ENCODE results near the gene EBF3.

Gene EBF3

GRCh38 chr10:129848696-129849451 lies 115.2 kb downstream of the EBF3 start:
- no peak for DNase-seq (ENCODE audit: low read depth in 2 of 2)
- H3K4me3 ChIP-seq (replicated peaks in 1 of 2; ENCODE audit: low read depth in 2 of 2, low read length in 2 of 2) = no peak overlapping the region
- TF ChIP-seq CTCF (IDR thresholded peaks at IDR 0.05; ENCODE audit: low read depth, low read length) = no peak

GRCh38 chr10:129847741-129848483 lies 116.2 kb downstream of the EBF3 start:
- H3K4me3 ChIP-seq (replicated peaks in 1 of 2; ENCODE audit: low read depth in 2 of 2, low read length in 2 of 2) = no peak overlapping the region
- DNase-seq (ENCODE audit: low read depth in 2 of 2) = no peak
- no peak for TF ChIP-seq CTCF (IDR thresholded peaks at IDR 0.05; ENCODE audit: low read depth, low read length)

- no peak for TF ChIP-seq CTCF (IDR thresholded peaks at IDR 0.05; ENCODE audit: low read depth, low read length)
- no peak overlapping the region for H3K4me3 ChIP-seq (replicated peaks in 1 of 2; ENCODE audit: low read depth in 2 of 2, low read length in 2 of 2)
- no peak for DNase-seq (ENCODE audit: low read depth in 2 of 2)
Measured at GRCh38 chr10:129846991-129847391, 117.1 kb downstream of the EBF3 start.

GRCh38 chr10:129845111-129845753 lies 118.8 kb downstream of the EBF3 start:
- TF ChIP-seq CTCF (IDR thresholded peaks at IDR 0.05; ENCODE audit: low read depth, low read length) = no peak
- DNase-seq (ENCODE audit: low read depth in 2 of 2) = no peak

GRCh38 chr10:129844216-129844766 lies 119.8 kb downstream of the EBF3 start:
- no peak overlapping the region for H3K4me3 ChIP-seq (replicated peaks in 1 of 2; ENCODE audit: low read depth in 2 of 2, low read length in 2 of 2)
- no peak for TF ChIP-seq CTCF (IDR thresholded peaks at IDR 0.05; ENCODE audit: low read depth, low read length)
- no peak for DNase-seq (ENCODE audit: low read depth in 2 of 2)

More at GRCh38 chr10:129845111-129845753, 118.8 kb downstream of the EBF3 start:
- no peak overlapping the region for H3K4me3 ChIP-seq (replicated peaks in 1 of 2; ENCODE audit: low read depth in 2 of 2, low read length in 2 of 2)

- no peak for DNase-seq (ENCODE audit: low read depth in 2 of 2)
- no peak for TF ChIP-seq CTCF (IDR thresholded peaks at IDR 0.05; ENCODE audit: low read depth, low read length)
- no peak overlapping the region for H3K4me3 ChIP-seq (replicated peaks in 1 of 2; ENCODE audit: low read depth in 2 of 2, low read length in 2 of 2)
Measured at GRCh38 chr10:129843702-129844101, 120.4 kb downstream of the EBF3 start.

All from cardiac fibroblast (primary cell).